Suprapubic skin (tissue), 4 donors: ENCODE data around the gene MED8. TPM values are rescaled to one million over a fixed set of nuclear protein-coding genes. Genes with fewer than 3 reads are reported as not detected.

Experiments
- DNase-seq, 2 donors: peaks; one replicate each; pipeline ENCODE4 v3.0.0-alpha.2; 2019; ENCODE audit warnings: low spot score in 2 of 2
- H3K27ac ChIP-seq: fragments of 200-600 bp; sonication (generic); one replicate; pipeline ENCODE4 v1.5.1; 2019
- H3K27me3 ChIP-seq: fragments of 200-600 bp; sonication (generic); one replicate; pipeline ENCODE4 v1.5.1; 2019
- H3K36me3 ChIP-seq: fragments of 200-600 bp; sonication (generic); one replicate; pipeline ENCODE4 v1.5.1; 2019
- H3K4me1 ChIP-seq: fragments of 200-600 bp; sonication (generic); one replicate; pipeline ENCODE4 v1.5.1; 2019
- H3K4me3 ChIP-seq: fragments of 200-600 bp; sonication (generic); one replicate; pipeline ENCODE4 v1.5.1; 2019; ENCODE audit warnings: mild to moderate bottlenecking
- H3K9me3 ChIP-seq: fragments of 200-600 bp; sonication (generic); one replicate; pipeline ENCODE4 v1.5.1; 2019
- CTCF ChIP-seq, 2 donors: fragments of 200-600 bp in 1 of 2; fragments of 450-650 bp in 1 of 2; sonication (generic) in 1 of 2; IDR thresholded peaks; one replicate each; pipeline ENCODE4 v1.5.1; 2016 to 2019; ENCODE audit warnings: antibody characterized with exemption in 2 of 2, mild to moderate bottlenecking in 1 of 2, moderate library complexity in 1 of 2
- EP300 ChIP-seq: sonication (generic); formaldehyde crosslinking; IDR thresholded peaks from one replicate; pipeline ENCODE4 v1.6.1; 2017; ENCODE audit warnings: antibody characterized with exemption
- POLR2A ChIP-seq, 2 donors: fragments of 450-650 bp; IDR thresholded peaks; one replicate each; pipeline ENCODE4 v1.6.1; 2017; ENCODE audit warnings: antibody characterized with exemption in 2 of 2, mild to moderate bottlenecking in 2 of 2, moderate library complexity in 2 of 2
- POLR2AphosphoS5 ChIP-seq, 3 donors: sonication (generic); formaldehyde crosslinking; IDR thresholded peaks; one replicate each; pipeline ENCODE4 v1.6.1; 2017; ENCODE audit warnings: antibody characterized with exemption in 3 of 3
- WGBS: methylation state at CpG from one replicate; pipeline ENCODE4 v1.1.5; 2018; 5-methylcytosine and 5-hydroxymethylcytosine counted together
- total RNA-seq, 4 donors: library from RNA; depleted of rRNA; stranded (reverse); fragments of >200 nt; gene quantifications; one replicate each; pipeline ENCODE4 v1.1.0, GENCODE V29; 2016

The MED8 gene
- total RNA-seq, 4 donors from 2014 or later = 26.8 to 43.2 (median 40.3) TPM

GRCh38 chr1:43427524-43427923 lies 37.9 kb upstream of the MED8 start:
- Histone ChIP-seq H3K9me3 (no peaks in the 10 kb centered on the region), H3K4me3 (no peak overlapping the region), H3K27me3 (no peaks in the 10 kb centered on the region), H3K27ac (no peak overlapping the region), H3K36me3 (peaks cover 96% of the 10 kb centered on the region), H3K4me1 (no peaks in the 10 kb centered on the region)
- no peak for DNase-seq
- 84% methylated on average over 9 of the region's 14 CpGs for WGBS
- TF ChIP-seq EP300 (no peak), POLR2A (IDR thresholded peaks at IDR 0.05) (no peak), CTCF (IDR thresholded peaks at IDR 0.05) (no peak), POLR2AphosphoS5 (IDR thresholded peaks at IDR 0.05) (no peak)

- H3K27me3 ChIP-seq = no peaks in the 10 kb centered on the region
- no peak for DNase-seq
- H3K27ac ChIP-seq = no peak overlapping the region
- 91% methylated on average over 11 of the region's 11 CpGs for WGBS
- H3K4me3 ChIP-seq = no peak overlapping the region
- H3K36me3 ChIP-seq = peaks cover 96% of the 10 kb centered on the region
- H3K9me3 ChIP-seq = no peaks in the 10 kb centered on the region
- H3K4me1 ChIP-seq = no peaks in the 10 kb centered on the region
- no peak for TF ChIP-seq EP300
- no peak for TF ChIP-seq CTCF (IDR thresholded peaks at IDR 0.05)
- TF ChIP-seq POLR2A (IDR thresholded peaks at IDR 0.05) = no peak
- TF ChIP-seq POLR2AphosphoS5 (IDR thresholded peaks at IDR 0.05) = no peak
These were observed 36.6 kb upstream of the MED8 start for GRCh38 chr1:43426221-43426620.

GRCh38 chr1:43425045-43425444 lies 35.4 kb upstream of the MED8 start:
- no peaks in the 10 kb centered on the region for H3K27me3 ChIP-seq
- no peak for DNase-seq
- H3K9me3 ChIP-seq = no peaks in the 10 kb centered on the region
- no peak for TF ChIP-seq POLR2AphosphoS5 (IDR thresholded peaks at IDR 0.05)
- no peak for TF ChIP-seq POLR2A (IDR thresholded peaks at IDR 0.05)
- no peak for TF ChIP-seq EP300
- TF ChIP-seq CTCF (IDR thresholded peaks at IDR 0.05) = no peak
- H3K4me1 ChIP-seq = no peaks in the 10 kb centered on the region
- 74% methylated on average over 4 of the region's 4 CpGs for WGBS
- H3K4me3 ChIP-seq = no peak overlapping the region
- peaks cover 96% of the 10 kb centered on the region for H3K36me3 ChIP-seq
- no peak overlapping the region for H3K27ac ChIP-seq

- Histone ChIP-seq H3K27ac (no peak overlapping the region), H3K9me3 (no peaks in the 10 kb centered on the region), H3K36me3 (peaks cover 96% of the 10 kb centered on the region), H3K27me3 (no peaks in the 10 kb centered on the region), H3K4me3 (no peak overlapping the region), H3K4me1 (no peaks in the 10 kb centered on the region)
- DNase-seq = no peak
- WGBS = 86% methylated on average over 23 of the region's 23 CpGs
- TF ChIP-seq POLR2A (IDR thresholded peaks at IDR 0.05) (no peak), POLR2AphosphoS5 (IDR thresholded peaks at IDR 0.05) (no peak), EP300 (no peak), CTCF (IDR thresholded peaks at IDR 0.05) (no peak)
These were observed 34.3 kb upstream of the MED8 start for GRCh38 chr1:43423672-43424550.

GRCh38 chr1:43422995-43423671 lies 33.5 kb upstream of the MED8 start:
- peaks cover 96% of the 10 kb centered on the region for H3K36me3 ChIP-seq
- DNase-seq = no peak

More at GRCh38 chr1:43422995-43423671, 33.5 kb upstream of the MED8 start:
- Histone ChIP-seq H3K27ac (no peak overlapping the region), H3K9me3 (no peaks in the 10 kb centered on the region), H3K4me3 (no peak overlapping the region), H3K4me1 (no peaks in the 10 kb centered on the region), H3K27me3 (no peaks in the 10 kb centered on the region)
- TF ChIP-seq POLR2A (IDR thresholded peaks at IDR 0.05) = no peak
- no peak for TF ChIP-seq CTCF (IDR thresholded peaks at IDR 0.05)
- no peak for TF ChIP-seq POLR2AphosphoS5 (IDR thresholded peaks at IDR 0.05)
- no peak for TF ChIP-seq EP300
- WGBS = 92% methylated on average over 16 of the region's 16 CpGs
